HEK293 (cell line): ENCODE data around the gene CYP21A2.
"Not testable (repeated sequence)": the region's sequence is repeated elsewhere in the genome, so short reads cannot be mapped to it uniquely, and the experiment has no call there.

Experiments
- YY1 ChIP-seq: fragments of 450-650 bp; formaldehyde crosslinking; IDR thresholded peaks from 2 replicates; pipeline ENCODE4 v1.5.1; 2018; ENCODE audit warnings: missing biosample characterization, missing genetic modification characterization
- ZNF274 ChIP-seq, 2 experiments: fragments of 200-500 bp in 1 of 2; fragments of 450-650 bp in 1 of 2; sonication (Bioruptor generic) in 1 of 2; formaldehyde crosslinking in 1 of 2; IDR thresholded peaks; 2 replicates each; pipeline versions ENCODE4 v1.5.1 to v1.6.1; 2014 to 2016; ENCODE audit warnings: borderline replicate concordance in 1 of 2, inconsistent platforms in 1 of 2, low read length in 1 of 2, missing biosample characterization in 1 of 2, missing genetic modification characterization in 1 of 2

GRCh38 chr6:32012941-32013617 lies 25.1 kb upstream of the CYP21A2 start:
- TF ChIP-seq YY1 (tag by site-specific recombination); ZNF274 (IDR thresholded peaks at IDR 0.05; ENCODE audit: low read length); ZNF274 (tag by site-specific recombination; IDR thresholded peaks at IDR 0.05; ENCODE audit: borderline replicate concordance): not testable (repeated sequence)
